Stimulated activated CD4-positive, alpha-beta T cell treated with anti-CD3 and anti-CD28 coated beads, Interleukin-15, amount 100 ng/mL, for 1 hour (primary cell): ENCODE data around the gene PURA.
A peak's percentile ranks its signal among the peaks of the same experiment; 100 is the strongest.

ENCODE experiments used
- DNase-seq, 2 donors: peaks; one replicate each; pipeline ENCODE4 v3.0.0-alpha.2; 2020; ENCODE audit warnings: low read depth in 1 of 2, low spot score in 1 of 2

The PURA gene

DNA sequence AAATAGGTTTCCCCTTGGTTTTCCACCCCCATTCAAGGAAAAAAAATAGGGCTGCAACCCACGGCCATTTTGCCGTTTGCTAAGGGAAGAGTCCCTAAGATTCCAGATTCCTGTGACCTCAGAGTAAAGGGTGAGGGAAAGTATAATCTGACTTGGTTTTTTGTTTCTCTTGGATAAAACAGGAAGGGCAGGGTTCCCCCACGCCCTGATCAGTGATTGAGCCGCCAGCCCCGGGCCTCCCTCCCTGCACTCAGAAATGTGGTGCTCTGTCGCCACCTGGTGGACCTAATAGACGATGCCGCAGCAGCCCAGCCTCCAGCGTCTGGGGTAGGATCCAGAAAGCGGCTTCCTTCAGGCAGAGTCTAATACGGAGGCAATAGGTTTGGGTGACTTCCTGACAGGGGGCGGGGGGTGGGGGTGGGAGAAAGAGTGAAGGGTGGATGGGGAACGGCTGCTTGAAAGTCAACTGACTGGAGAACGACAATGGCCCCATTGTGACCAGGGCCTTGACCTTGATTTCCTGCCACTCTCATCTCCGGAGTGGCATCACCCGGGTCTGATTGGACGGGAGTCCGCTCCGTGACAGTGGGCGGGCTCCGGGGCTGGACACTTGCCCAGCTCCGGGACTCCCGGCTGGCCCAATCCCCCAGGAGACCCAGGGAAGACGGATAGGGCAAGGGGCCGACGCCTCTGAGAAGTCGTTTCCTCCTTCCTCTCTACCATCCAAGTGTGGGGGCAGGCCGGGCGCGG is 43.3 kb downstream of the PURA start:
- DNase-seq = peak; percentile 71 to 76

DNA sequence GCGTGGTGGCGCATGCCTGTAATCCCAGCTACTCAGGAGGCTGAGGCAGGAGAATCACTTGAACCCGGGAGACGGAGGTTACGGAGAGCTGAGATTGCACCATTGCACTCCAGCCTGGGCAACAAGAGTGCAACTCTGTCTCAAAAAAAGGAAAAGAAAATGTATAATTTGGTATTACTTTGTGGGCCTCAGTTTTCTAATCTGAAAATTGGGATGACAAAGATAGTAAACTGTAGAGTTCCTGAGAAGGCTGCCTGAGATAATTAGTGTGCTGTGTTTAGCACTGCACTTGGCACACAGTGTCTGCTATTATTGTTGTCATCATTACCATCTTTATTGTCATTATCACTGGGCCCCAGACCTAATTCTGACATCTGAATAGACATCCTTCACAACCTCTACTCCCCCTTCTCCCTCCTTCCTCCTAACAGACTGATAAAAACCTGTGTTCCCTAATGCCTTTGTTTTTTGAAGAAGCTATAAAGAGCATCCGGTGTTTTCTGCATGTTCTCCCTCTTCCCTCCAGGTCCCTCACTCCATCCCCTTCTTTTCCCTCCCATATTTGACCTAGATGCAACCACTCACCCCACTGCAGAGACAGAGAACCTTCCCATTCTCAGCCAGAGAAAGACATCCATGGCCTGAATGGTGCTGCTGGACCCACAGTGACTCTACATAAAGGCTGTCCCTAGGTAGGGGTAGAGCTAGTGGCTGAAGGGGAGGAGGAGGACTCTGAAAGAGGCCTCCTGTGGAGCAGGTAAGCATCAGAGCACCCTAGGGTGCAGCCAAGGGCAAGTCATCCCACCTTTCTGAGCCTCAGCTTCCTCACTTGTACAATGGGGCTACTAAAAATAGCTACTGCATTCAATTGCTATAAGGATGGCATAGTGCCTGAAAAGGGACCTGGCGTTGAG is 45.4 kb downstream of the PURA start:
- DNase-seq = no peak

DNA sequence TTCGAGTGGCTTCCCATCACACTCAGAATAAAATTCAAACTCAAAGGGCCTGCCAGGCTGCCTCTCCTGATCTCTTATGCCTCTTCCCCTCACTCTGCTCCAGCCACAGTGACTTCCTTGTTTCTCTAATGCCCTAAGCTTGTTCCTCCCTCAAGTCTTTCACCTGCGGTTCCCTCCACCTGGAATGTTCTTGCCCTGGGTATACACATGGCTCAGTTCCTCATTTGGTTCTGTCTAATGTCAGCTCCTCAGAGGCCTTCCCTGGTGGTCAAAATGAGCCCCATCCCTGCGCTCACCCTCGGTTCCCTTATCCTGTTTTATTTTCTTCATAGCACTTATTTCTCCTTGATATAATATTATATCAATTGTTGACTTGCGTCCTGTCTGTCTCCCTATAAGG is 48.4 kb downstream of the PURA start:
- DNase-seq = no peak

GRCh38 chr5:140162781-140163180 is 48.9 kb downstream of the PURA start:
- no peak for DNase-seq

DNA sequence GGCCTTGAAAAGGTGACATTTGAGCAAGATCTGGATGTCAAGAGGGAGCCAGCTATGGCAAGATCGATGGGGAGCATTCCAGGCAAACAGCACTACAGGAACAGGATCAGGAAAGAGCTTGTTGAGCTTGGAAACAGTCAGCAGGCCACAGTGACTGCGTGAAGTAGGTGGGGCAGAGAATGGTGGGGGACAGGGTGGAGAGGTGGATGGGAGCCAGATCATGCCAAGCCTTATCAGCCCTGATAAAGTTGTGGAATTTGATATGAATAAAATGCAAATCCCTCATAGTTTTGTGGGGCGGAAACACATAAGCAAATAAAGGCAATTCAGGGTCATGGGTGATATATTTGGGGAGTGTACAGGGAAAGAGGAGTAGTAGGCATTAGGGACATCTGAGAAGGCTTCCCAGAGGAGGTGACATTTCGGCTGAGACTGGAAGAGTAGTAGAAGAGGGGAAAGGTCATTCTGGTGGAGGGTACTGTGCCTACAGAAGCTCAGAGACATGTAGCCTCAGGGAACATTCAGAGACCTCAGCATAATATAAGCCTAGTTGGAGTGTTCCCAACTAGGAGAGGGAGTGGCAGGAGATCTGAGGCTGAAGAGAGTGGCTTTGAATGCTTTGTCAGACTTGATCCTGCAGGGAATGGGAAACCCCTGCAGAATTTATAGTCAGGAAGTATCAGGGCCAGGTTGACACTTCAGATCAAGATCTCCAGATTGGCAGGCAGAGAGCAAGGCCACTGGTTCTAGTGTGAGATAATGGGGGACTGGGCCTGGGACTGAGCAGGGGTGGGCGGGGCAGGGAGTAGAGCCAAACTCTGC is 51.4 kb downstream of the PURA start:
- DNase-seq = no peak

DNA sequence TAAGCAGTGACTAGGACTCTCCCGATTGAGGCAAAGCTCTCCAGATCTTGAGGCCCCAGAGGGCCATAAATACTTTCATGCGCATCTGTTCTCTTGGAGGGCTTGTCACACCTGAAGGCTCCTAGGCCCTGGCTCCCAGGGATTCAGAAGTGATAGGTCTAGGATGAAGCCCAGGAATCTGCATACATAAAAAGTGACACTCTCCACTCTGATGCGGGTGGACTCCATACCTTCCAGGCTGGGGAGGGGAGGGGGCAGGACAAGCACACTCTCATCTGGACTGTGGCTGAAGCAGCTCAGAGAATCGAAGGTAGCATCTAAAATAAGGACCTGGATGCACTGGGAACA is 52.0 kb downstream of the PURA start:
- DNase-seq = no peak

GRCh38 chr5:140166911-140167310 is 53.0 kb downstream of the PURA start:
- DNase-seq = no peak

- no peak for DNase-seq
These were observed 54.5 kb downstream of the PURA start for GRCh38 chr5:140168371-140168770.

- DNase-seq = no peak
These were observed 55.5 kb downstream of the PURA start for GRCh38 chr5:140169410-140169809.

- DNase-seq = no peak
These were observed 58.6 kb downstream of the PURA start for GRCh38 chr5:140172483-140172882.

DNA sequence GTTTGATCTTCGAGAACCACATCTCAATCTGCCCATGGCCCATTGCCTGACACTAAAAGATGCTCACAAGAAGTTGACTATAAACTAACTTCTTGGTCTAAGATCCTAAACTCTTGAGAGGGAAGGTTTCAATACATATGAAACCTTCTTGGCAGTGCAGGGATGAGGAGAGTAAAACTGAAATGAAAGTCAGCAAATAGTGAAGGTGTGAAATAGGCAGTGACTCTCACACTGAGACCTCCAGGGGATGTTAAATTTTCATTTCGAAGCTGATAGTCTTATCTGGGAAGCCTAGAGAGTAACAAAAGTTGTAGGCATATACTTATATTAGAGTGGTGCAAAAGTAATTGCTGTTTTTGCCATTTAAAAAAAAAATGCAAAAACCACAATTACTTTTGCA is 60.1 kb downstream of the PURA start:
- no peak for DNase-seq

DNA sequence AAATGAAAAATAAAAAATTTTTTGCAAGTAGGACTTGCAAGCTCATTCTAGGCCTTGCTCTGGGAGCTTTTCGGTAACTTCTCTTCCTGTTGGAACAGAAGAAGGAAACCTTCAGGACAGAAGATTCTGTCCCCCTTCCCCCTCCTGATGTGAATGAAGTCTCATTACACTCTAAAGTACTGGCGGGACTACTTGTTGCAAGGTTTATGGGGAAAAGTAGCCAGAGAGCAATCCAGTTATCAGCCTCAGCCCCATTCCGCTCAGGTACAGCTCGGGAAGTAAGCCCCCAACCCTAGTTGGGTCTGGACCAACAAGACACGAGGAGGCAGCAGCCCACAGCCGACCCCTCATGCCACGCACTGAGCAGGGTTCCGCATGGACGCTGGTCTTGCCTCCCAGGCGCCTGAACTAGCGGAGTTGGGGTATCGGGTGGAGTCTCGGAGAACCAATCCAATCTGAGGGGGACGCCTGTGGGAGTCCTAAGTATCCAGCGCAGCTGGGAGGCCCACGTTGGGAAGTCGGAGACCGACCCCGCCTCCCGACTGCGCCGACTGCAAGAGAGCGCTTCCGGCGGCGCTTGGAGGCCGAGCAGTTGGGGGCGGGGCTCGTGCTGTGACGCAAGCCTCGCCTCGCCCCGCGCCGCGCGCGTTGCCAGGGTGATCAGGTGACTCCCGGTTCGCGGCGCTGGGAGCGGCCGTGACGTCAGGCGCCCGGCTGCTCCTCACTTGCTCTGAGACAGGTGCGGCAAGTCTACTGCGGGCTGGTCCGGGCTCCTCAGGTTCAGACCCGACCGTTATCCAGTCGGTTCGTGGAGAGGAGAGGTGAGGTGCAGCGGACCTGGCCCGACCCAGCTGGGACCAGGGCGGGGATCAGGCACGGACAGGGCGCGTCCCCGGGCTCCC is 60.8 kb downstream of the PURA start, which contains the start of gene CYSTM1:
Gene CYSTM1, plus strand, starts transcription at position 724 of the 902 bp plus-strand sequence. CDS start 19,278 bp downstream, outside the sequence.
- DNase-seq = peak; percentile 92 to 95
